GM21619 (cell line): ENCODE data around the gene HIPK2.

ENCODE experiments used
- ATAC-seq: cut with Tn5 transposase; IDR thresholded peaks from one replicate; pipeline ENCODE4 v1.9.1; 2021; ENCODE audit not compliant: unreplicated experiment

The HIPK2 gene

GRCh38 chr7:139777948-139778841 lies at the start of gene HIPK2:
HIPK2 (minus strand) TSS chr7:139777998; CDS start chr7:139777623, 375 bp downstream.
- peak; percentile 62 for ATAC-seq

DNA sequence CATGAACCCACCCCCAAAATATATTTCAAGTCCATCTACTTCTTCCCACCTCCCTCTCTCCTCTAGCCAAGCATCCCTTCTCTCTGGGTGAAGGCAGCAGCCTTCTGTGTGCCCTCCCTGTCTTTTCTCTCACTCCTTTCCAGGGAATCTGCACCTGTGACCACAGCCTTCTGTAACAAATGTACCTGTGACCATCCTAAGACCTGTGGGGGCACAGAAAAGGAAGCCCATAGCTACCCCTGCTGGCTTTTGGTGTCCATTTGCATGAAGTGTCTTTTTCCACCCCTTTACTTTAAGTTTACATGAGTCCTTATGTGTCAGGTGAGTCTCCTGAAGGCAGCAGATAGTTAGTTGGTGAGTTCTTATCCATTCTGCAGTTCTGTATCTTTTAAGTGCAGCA lies 49.2 kb upstream of the HIPK2 start:
- no peak for ATAC-seq

- ATAC-seq, result no peak
These were observed 48.0 kb upstream of the HIPK2 start for GRCh38 chr7:139825666-139826290.

DNA sequence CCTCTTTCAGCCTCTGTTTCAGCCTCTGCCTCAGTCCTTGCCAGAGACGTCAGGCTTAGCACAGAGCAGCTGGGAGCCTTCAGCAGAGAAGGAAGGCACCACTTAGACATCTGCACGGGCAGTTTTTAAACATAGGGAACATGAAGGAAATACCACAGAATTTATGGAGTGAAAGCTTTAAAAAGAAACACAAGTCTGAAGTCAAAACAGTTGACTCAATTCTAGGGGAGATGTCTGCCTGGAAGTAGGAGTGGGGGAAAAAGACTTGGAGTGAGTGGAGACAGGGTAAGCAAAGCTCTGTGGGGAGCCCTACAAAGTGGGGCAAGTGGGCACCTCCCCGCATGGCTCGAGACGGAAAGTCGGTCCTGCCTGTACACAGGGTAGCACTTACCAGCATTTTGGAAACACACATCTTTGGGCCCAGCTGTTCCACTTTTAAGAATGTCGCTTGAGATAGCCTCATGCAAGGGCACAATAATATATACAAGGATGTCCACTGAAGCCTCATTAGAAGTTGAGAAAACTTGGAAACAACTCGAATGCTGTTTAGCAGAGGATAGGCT lies 46.2 kb upstream of the HIPK2 start:
- no peak for ATAC-seq

DNA sequence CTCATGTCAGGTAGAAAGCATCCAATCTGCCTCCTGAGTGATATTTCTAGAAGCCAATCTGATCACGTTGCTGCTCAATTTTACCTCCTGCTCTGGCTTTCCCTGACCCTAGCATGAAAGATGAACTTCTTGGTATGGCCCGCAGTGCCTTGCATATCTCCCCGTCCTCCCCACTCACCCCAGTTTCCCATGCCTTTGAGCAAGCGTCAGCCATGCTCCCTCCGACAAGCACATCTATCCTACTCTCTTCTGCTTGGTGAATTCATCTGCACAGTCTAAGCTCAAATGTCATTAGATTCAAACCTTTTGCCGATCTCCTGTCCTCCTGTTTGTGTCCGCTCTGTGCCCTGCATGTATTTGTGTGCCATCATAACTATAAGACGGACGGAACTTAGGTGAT lies 45.1 kb upstream of the HIPK2 start:
- ATAC-seq, result no peak

DNA sequence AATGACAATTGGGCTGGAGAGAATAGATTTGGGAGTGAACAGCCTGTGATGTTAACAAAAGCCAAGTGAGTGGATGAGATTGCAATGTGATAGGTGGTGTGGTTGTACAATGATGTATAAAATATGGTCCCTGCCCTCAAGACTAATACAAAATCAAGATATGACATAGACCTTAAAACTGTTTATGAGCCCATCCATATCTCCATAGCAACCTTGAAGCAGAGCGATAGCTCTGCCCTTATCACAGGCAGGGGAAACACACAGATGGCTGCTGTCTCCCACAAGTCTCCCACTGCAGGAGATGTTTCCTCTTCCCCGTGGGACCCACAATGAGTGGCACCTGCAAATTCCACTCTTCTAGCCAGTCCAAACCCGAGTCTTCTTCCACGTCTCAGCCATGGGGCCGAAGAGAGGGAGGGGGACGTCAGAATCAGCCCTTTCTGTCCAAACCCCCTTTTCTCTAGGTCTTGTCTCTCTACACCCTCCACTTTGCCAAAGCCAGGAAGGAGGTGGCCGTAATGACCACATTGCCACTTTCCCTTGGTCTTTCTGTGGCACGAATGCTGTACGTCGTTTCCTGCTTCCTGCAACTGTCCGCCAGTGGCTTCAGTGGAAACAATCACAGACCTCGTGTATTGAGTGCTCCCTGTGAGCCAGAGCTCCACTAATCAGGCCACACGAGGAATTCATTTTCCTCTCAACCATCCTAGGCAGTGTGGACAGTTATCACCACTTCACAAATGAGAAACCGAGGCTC lies 43.7 kb upstream of the HIPK2 start:
- ATAC-seq, result no peak

- no peak for ATAC-seq
These were observed 42.3 kb upstream of the HIPK2 start for GRCh38 chr7:139820089-139820488.

DNA sequence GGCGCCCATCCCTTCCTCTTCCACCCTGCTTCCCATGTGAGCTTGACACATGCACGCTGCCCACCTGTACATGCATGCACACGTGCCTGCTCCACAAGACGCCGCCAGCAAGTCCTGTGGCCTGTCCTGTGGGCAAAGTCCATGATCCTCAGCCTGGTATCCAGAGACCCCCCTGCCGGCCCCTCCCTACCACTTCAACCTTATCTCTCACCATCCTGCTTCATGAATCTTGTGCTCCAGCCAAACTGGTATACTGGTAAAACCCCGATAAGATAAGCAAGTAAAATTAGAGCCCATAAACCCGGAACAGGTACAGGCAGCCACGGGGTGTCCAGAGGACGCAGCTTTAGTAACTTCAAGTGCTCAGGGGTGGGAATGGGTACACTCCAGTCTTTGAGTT lies 39.5 kb upstream of the HIPK2 start:
- no peak for ATAC-seq

DNA sequence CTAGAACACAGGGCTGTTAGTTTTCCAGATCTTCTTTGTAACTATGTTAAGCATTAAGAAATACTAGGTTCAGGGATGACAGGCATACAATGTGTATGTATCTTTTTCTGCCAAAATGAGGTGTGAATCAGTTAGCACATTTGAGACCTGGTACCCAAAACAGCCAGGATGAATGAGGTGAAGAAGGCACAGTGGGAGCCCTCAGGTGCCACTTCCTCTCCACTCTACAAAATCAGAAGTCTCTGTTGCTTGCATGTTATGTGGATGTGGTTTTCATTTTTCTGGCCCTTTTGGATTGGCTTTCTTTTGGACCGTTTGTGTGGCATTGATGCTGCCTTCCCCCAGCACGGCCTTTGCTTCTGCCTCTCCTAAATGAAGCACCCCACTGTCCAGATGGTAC lies 35.9 kb upstream of the HIPK2 start:
- ATAC-seq, result no peak

DNA sequence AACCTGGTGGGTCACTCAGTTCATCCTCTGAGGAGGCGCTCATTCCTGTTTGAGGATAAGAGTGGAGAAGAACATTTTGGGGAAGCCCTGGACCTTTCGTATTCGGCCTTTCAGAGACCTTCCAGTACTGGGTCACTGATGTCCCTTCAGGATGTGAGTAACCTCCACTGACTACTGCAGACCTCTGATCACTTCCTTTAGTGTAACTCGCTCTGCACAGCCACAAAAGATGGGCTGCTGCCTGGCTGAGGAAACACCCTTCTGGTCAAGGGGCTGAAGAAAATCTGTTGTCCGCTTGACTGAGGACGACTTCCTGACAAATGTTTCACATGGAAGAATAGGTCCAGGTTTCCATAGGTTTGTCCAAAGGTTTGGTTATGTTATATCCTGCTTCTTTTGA lies 35.4 kb upstream of the HIPK2 start:
- ATAC-seq, result no peak

GRCh38 chr7:139811066-139811465 lies 33.3 kb upstream of the HIPK2 start:
- ATAC-seq, result no peak

- no peak for ATAC-seq
These were observed 31.1 kb upstream of the HIPK2 start for GRCh38 chr7:139808846-139809442.

DNA sequence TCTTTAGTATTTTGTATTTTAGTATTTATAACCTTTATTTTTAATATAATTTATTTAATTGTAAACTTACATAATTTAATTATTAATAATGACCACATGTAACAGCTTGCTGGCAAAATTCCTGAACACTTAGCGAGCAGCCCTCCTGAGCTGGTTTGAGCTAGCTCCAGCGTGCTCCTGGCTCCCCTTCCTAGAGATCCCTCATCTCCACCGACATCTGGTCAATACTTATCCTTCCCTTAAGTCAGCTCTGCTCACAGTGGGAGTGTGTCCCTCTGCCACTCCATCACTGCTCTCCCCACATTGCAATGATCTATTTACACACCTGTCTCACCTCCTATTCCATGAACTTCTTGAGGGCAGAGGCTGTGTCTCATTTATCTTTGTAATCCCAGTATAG lies 30.6 kb upstream of the HIPK2 start:
- ATAC-seq, result no peak

GRCh38 chr7:139807009-139807408 lies 29.2 kb upstream of the HIPK2 start:
- no peak for ATAC-seq

DNA sequence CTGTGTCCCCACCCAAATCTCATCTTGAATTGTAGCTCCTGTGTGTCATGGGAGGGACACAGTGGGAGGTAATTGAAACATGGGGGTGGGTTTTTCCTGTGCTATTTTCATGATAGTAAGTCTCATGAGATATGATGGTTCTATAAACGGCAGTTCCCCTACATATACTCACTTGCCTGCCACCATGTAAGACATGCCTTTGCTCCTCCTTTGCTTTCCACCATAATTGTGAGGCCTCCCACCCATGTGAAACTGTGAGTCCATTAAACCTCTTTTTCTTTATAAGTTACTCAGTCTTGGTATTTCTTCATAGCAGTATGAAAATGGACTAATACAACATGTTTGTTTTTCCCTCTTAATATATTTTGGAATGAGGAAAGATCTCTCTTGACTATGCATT lies 26.8 kb upstream of the HIPK2 start:
- no peak for ATAC-seq

DNA sequence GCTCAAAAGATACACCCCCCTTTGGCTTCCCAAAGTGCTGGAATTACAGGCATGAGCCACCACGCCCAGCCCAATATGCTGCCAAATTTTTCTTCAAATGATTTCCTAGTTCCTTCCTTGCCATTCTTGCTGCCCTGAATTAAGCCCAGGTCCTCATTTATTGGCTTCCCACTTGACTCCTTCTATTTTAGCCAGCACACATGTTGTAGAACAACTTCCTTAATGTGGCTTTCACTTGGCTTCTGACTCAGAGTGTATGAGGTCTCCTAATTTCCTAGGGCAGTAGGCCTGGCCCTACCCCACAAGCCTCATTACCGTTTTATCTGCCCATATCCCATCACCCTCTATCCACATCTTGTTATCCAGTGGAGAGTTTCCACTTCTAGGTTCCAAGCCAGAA lies 21.8 kb upstream of the HIPK2 start:
- peak; percentile 52 for ATAC-seq

DNA sequence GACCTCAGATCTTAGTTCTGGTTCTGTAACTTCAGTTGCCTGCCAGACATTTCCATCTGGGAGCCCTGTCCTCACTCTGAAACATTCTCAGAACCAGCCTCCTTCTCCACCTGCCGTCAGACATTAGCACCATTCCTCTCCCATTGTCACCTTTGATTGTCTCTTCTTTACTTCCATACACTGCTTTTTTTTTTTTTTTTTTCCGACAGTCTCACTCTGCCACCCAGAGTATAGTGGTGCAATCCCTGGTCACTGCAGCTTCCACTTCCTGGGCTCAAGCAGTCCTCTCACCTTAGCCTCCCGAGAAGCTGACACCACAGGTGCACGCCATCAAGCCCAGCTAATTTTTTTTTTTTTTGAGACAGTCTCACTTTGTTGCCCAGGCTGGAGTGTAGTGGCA lies 21.1 kb upstream of the HIPK2 start:
- no peak for ATAC-seq

- peak; percentile 85 for ATAC-seq
These were observed 20.4 kb upstream of the HIPK2 start for GRCh38 chr7:139798221-139798620.

GRCh38 chr7:139797607-139798006 lies 19.8 kb upstream of the HIPK2 start:
- ATAC-seq, result no peak

- no peak for ATAC-seq
These were observed 13.5 kb upstream of the HIPK2 start for GRCh38 chr7:139791316-139791715.

DNA sequence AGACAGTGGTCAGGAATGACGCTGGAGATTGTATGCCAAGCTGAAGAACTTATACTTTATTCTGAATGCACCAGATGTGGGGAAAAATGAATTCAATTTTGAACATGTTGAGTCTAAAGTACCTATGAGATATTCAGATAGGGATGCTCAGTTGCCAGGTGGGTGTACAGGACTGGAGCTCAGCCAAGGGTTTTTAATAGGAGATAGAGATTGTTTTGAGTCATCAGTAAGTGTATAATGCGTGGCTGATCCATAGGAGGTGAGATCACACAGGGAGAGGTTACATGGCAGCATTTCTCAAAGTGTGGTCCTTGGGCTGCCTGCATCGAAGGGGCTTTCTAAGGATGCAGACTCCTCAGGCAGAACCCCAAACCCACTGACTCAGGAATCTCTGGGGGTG lies 6.8 kb upstream of the HIPK2 start:
- no peak for ATAC-seq
